Spleen (tissue), 11 donors: ENCODE measurements around the gene DNAJB6. TPM values are rescaled to one million over a fixed set of nuclear protein-coding genes. Genes with fewer than 3 reads are reported as not detected.

Experiments
- DNase-seq: peaks from one replicate; pipeline ENCODE4 v3.0.0-alpha.2; 2020
- H3K27ac ChIP-seq, 8 donors: fragments of 200-600 bp; sonication (generic) in 7 of 8; 1 replicate in 4 of 8; 2 replicates in 4 of 8; pipeline versions ENCODE4 v1.5.0 to v1.8.0; 2016 to 2021; ENCODE audit warnings: inconsistent platforms in 4 of 8, mild to moderate bottlenecking in 4 of 8, moderate library complexity in 1 of 8
- H3K27me3 ChIP-seq, 7 donors: fragments of 200-600 bp; sonication (generic) in 6 of 7; replicated peaks in 1 of 7; 1 replicate in 4 of 7; 2 replicates in 3 of 7; pipeline versions ENCODE4 v1.5.0 to v1.8.0; 2016 to 2021; ENCODE audit warnings: inconsistent platforms in 3 of 7, mild to moderate bottlenecking in 1 of 7
- H3K36me3 ChIP-seq, 6 donors: fragments of 200-600 bp; sonication (generic) in 5 of 6; 1 replicate in 4 of 6; 2 replicates in 2 of 6; pipeline versions ENCODE4 v1.5.0 to v1.8.0; 2016 to 2021; ENCODE audit warnings: inconsistent platforms in 2 of 6
- H3K4me1 ChIP-seq, 6 donors: fragments of 200-600 bp; sonication (generic) in 5 of 6; 1 replicate in 3 of 6; 2 replicates in 3 of 6; pipeline versions ENCODE4 v1.5.0 to v1.8.0; 2016 to 2021; ENCODE audit warnings: inconsistent platforms in 3 of 6
- H3K4me3 ChIP-seq, 8 donors: fragments of 200-600 bp; sonication (generic) in 7 of 8; 1 replicate in 4 of 8; 2 replicates in 4 of 8; pipeline versions ENCODE4 v1.5.0 to v1.8.0; 2016 to 2021; ENCODE audit warnings: inconsistent platforms in 4 of 8, mild to moderate bottlenecking in 4 of 8, moderate library complexity in 2 of 8
- H3K9me3 ChIP-seq, 8 donors: fragments of 200-600 bp; sonication (generic) in 7 of 8; 1 replicate in 4 of 8; 2 replicates in 4 of 8; pipeline versions ENCODE4 v1.5.0 to v1.8.0; 2016 to 2021; ENCODE audit warnings: inconsistent platforms in 4 of 8
- POLR2A ChIP-seq, 3 donors: fragments of 450-650 bp; IDR thresholded peaks; one replicate each; pipeline ENCODE4 v1.5.1; 2017; ENCODE audit warnings: antibody characterized with exemption in 3 of 3, mild to moderate bottlenecking in 1 of 3
- POLR2AphosphoS5 ChIP-seq, 3 donors: sonication (generic); formaldehyde crosslinking; IDR thresholded peaks; one replicate each; pipeline ENCODE4 v1.5.1; 2017; ENCODE audit warnings: antibody characterized with exemption in 3 of 3
- WGBS, 5 donors: extraction: QIAGEN DNeasy Blood & Tissue Kit in 3 of 5; methylation state at CpG; one replicate each; pipeline versions ENCODE4 v1.1.5 to v1.1.7; 2013 to 2018; 5-methylcytosine and 5-hydroxymethylcytosine counted together
- intact Hi-C: fragments of 100-400 bp; cut with DNase I; formaldehyde crosslinking; loops from one replicate; pipeline ENCODE4 v1.15.0; 2023; ENCODE audit warnings: low total_unique reads
- polyA plus RNA-seq, 3 donors: library from polyadenylated mRNA; stranded (reverse); fragments of 200-250 nt; gene quantifications; one replicate each; pipeline ENCODE4 v1.2.1, GENCODE V29; 2013
- total RNA-seq, 7 donors: library from RNA; depleted of rRNA in 3 of 7; stranded (reverse); fragments of >200 nt in 3 of 7; fragmentation: NEBNext Ultra II Directional in 4 of 7; extraction: Animal tissue kit (Norgen Biotek cat#: 25700) in 4 of 7; gene quantifications; one replicate each; pipeline versions ENCODE4 v1.1.0 to v1.2.1, GENCODE V29; 2016 to 2021
- TF ChIP-seq, protein P1 (sequence below), 11 experiments: fragments of 200-600 bp in 7 of 11; fragments of 450-650 bp in 4 of 11; sonication (generic) in 4 of 11; IDR thresholded peaks in 8 of 11; conservative IDR thresholded peaks in 3 of 11; 1 replicate in 7 of 11; 2 replicates in 4 of 11; pipeline versions ENCODE4 v1.4.0 to v1.8.0; 2016 to 2021; ENCODE audit warnings: antibody characterized with exemption in 11 of 11, inconsistent platforms in 4 of 11, mild to moderate bottlenecking in 1 of 11
- donor health status: healthy with polysubstance abuse.
- donor health status: DM: no; HTN: no; CAD: no; lungs with moderate emphysema.
- donor health status: DM: no; HTN: no; CAD: no.
- donor health status: Bipolar disorder and iron deficiency.
- donor health status: healthy.
- donor health status: DM: no; HTN: no; CAD: no.
- donor health status: DM: yes; HTN: yes; CAD: no.

DNAJB6 gene
- total and polyA plus RNA-seq, 10 donors, result 37.7 to 115 (median 92.0) TPM

DNA sequence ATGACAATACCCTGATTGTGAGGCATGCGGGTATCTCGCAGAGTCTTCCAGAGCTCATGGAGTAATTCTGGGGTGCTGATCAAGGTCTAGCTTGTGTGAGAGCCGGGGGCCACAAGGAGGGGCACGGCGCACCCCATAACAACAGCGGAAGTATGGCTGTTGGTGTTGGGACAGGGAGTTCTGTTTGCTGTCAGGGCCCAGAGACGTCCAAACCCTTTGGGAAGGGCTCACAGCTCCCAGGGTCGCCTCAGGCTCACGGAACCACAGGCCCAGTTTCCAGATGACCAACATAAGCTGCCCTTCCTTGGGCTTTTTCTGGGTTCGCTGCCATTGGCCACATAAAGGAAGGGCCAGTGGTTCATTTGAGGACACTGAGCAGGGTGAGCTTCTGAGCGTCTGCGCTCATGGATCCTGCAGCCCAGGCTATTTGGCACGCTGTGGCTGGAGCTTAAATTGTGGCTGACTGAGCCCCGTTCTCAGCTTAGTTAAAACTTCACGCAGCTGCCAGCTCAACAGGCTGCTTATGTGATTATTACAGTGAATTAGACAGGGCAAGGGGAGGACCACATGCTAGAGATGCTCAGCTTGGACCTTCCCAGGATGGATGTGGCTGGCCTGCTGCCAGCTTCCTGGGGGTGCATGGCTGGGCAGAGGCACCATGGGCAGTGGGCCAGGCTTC is 92.3 kb downstream of the DNAJB6 start:
- peaks cover 0 to 7% (median 0%) of the 10 kb centered on the region in 6 donors for H3K36me3 ChIP-seq
- H3K27ac ChIP-seq, result no peak overlapping the region
- H3K4me3 ChIP-seq, result no peak overlapping the region
- no peaks in the 10 kb centered on the region for H3K9me3 ChIP-seq
- 83 to 92% (median 87%) methylated on average over 11 to 15 of the region's 15 CpGs for WGBS, 5 donors
- peak; percentile 61 for DNase-seq
- H3K4me1 ChIP-seq, result peaks cover 7 to 13% (median 10%) of the 10 kb centered on the region in 6 donors
- intact Hi-C loops, result no loop called here
- peaks cover 0 to 8% (median 0%) of the 10 kb centered on the region in 7 donors for H3K27me3 ChIP-seq
- TF ChIP-seq, protein P1, sequence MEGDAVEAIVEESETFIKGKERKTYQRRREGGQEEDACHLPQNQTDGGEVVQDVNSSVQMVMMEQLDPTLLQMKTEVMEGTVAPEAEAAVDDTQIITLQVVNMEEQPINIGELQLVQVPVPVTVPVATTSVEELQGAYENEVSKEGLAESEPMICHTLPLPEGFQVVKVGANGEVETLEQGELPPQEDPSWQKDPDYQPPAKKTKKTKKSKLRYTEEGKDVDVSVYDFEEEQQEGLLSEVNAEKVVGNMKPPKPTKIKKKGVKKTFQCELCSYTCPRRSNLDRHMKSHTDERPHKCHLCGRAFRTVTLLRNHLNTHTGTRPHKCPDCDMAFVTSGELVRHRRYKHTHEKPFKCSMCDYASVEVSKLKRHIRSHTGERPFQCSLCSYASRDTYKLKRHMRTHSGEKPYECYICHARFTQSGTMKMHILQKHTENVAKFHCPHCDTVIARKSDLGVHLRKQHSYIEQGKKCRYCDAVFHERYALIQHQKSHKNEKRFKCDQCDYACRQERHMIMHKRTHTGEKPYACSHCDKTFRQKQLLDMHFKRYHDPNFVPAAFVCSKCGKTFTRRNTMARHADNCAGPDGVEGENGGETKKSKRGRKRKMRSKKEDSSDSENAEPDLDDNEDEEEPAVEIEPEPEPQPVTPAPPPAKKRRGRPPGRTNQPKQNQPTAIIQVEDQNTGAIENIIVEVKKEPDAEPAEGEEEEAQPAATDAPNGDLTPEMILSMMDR (IDR thresholded peaks at IDR 0.05 in 8 of 11, conservative IDR thresholded peaks at IDR 0.05 in 3 of 11), result no peak
- TF ChIP-seq POLR2AphosphoS5 (IDR thresholded peaks at IDR 0.05) (no peak), POLR2A (IDR thresholded peaks at IDR 0.05) (no peak)

DNA sequence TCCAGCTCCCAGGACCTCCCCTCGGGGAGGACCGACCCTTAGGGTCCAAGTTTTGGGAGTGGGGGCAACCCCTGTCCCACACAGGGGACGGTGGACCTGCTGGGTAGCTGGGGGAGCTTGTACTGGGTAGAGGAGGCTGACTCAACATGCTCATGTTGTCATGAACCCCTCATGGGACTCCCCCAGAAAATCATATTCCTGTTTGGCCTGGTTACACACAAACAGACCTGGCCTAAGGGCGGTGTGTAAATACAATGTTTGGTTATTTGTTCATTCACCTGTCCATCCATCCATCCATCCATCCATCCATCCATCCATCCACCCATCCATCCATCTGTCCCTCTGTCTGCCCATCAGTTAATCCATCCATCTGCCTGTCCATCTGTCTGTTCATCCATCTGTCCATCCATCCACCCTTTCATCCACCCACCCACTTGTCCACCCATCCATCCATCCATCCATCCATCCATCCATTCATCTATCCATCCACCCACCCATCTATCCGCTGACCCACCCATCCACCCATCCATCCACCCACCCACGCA is 92.9 kb downstream of the DNAJB6 start:
- DNase-seq, result no peak
- Histone ChIP-seq H3K27ac (no peak overlapping the region), H3K9me3 (no peaks in the 10 kb centered on the region), H3K27me3 (peaks cover 0 to 8% (median 0%) of the 10 kb centered on the region in 7 donors), H3K4me3 (no peak overlapping the region), H3K4me1 (peaks cover 7 to 13% (median 10%) of the 10 kb centered on the region in 6 donors), H3K36me3 (peaks cover 0 to 1% (median 0%) of the 10 kb centered on the region in 6 donors)
- WGBS, 5 donors, result 80 to 92% (median 85%) methylated on average over 5 to 6 of the region's 6 CpGs
- TF ChIP-seq POLR2AphosphoS5 (IDR thresholded peaks at IDR 0.05) (no peak), POLR2A (IDR thresholded peaks at IDR 0.05) (no peak)
- TF ChIP-seq, protein P1 (IDR thresholded peaks at IDR 0.05 in 8 of 11, conservative IDR thresholded peaks at IDR 0.05 in 3 of 11), result no peak
- intact Hi-C loops, result loop anchor here (5.0 kb wide), 1 partner anchor 448 kb away; no protein-coding TSS in a partner anchor

DNA sequence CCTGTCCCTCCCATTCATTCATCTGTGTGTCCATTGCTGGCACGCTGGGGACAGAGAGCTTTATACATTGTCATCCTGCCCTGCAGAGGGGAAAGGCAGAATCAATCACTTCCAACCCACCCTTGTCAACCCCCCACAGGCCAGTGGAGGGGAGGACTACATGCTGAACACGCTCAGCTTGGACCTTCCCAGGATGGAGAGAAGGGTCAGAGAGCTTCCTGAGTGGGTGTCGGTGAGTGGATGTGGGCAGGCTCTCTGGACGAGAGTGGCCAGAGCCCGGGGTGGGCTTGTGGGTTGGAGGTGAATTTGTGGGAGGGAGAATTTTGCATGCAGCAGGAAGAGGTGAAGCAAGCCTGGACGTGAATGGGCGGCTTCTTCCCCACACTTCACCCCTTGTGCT is 93.9 kb downstream of the DNAJB6 start:
- H3K27me3 ChIP-seq, result peaks cover 0 to 8% (median 0%) of the 10 kb centered on the region in 7 donors
- no peaks in the 10 kb centered on the region for H3K9me3 ChIP-seq
- intact Hi-C loops, result loop anchor here (5.0 kb wide), 1 partner anchor 447 kb away; no protein-coding TSS in a partner anchor
- no peak for DNase-seq
- TF ChIP-seq, protein P1 (IDR thresholded peaks at IDR 0.05 in 8 of 11, conservative IDR thresholded peaks at IDR 0.05 in 3 of 11), result no peak
- TF ChIP-seq POLR2A (IDR thresholded peaks at IDR 0.05) (no peak), POLR2AphosphoS5 (IDR thresholded peaks at IDR 0.05) (no peak)
- H3K27ac ChIP-seq, result no peak overlapping the region
- H3K36me3 ChIP-seq, result no peaks in the 10 kb centered on the region
- 56 to 70% (median 69%) methylated on average over 7 of the region's 7 CpGs for WGBS, 5 donors
- no peak overlapping the region for H3K4me3 ChIP-seq
- H3K4me1 ChIP-seq, result peaks cover 7 to 13% (median 10%) of the 10 kb centered on the region in 6 donors
